Measurements from ENCODE around the gene NR6A1.

Gene NR6A1

DNA sequence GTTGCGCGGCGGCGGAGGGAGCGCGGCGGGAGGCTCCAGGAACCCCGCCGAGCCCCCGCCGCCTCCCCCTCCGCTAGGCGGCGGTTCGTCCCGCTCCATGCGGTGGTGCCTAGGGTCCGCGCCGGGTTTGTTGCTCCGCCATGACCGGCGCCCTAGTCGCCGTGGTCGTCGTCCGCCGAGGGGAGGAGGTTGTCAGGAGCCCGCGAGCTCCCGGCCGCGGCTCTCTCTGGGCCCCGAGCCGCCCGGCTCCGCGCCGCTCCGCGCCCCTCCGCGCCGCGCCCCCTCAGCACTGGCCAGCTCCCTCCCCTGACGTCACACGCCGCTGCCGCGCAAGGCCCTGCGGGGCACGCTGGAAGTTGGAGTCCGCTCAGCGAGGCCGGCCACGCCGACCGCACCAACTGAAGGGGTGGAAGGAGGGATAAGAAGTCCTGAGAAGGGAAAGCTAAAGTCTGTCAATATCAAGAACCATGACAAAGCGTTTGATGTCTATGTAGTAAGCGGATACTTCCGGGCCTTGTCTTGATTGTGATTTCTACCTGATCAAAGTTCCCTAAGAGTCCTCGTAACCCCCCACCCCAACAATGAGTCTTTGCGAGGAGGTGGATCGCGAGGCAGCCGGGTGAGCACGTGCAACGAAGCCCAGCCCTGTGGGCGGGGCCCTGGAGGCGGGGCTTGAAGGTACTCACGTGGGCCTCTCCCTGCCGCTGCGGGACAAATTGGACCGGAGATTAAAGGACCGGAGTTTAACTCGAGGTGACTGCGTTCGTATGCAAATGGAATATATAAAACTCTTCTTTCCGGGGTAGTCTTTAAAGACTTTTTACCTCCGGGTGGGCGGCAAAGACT lies at the start of gene NR6A1:
Gene NR6A1, minus strand, starts transcription at position 291 of the 846 bp plus-strand sequence.
- DNase-seq (ENCODE audit: low read depth) = peak; percentile 96

DNA sequence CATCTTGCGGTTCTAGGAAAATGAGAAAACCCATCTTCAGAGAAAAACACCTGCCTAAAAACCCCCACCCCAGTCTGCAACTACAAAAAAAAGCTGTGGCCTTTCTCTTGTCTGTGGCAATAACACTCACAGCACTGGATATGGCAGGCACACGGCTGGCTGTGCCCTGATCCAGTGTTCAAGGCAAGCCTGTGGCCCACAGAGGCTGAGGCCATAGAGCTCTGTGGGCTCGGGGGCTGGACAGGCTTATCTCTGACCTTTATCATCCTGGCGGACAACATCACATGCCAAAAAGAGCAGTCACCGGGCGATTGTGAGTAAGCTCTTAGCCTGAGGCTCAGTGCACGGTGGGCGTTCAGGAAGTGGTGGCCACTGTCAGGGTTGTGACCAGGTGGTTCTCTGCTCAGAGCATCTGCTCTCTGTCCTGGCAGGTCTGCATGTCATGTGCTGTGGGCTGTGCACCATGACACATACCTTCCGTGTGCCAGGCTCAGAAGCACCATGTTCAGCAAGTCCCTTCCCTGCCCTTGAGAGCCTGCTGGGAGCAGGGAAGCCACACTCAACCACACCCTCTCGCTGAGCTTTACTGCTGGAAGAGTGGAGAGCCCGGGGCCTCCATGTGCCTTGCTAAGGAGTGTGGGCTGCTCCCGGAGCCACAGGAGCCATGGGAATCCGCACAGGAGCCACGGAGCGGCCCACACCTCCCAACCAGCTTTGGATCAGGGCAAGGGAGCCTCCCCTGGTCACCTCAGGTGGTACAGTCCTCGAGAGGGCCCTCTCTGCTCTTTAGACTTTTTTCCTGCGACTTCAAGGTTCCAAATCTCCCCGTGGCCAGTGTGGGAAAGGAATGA lies 47.5 kb upstream of the NR6A1 start:
- peak; percentile 40 for DNase-seq (ENCODE audit: low read depth)

DNA sequence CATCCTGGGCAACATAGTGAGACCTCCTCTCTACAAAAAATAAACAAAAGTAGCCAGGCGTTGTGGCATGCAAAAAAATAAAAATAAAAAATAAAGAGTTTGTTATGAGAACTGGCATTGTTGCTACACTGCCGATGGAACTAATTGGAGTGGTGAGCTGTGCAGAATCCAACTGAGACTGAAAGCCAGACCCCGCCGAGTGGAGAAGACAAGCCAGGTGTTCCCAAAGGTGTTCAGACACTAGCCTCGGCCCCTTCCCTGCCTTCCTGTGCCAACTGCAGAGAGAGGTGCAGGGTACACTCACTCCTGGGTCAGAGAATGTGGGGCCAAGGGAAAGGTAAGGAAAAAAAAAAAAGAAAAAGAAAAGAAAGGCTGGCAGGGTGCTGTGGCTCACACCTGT lies 44.5 kb upstream of the NR6A1 start:
- no peak for DNase-seq (ENCODE audit: low read depth)

DNA sequence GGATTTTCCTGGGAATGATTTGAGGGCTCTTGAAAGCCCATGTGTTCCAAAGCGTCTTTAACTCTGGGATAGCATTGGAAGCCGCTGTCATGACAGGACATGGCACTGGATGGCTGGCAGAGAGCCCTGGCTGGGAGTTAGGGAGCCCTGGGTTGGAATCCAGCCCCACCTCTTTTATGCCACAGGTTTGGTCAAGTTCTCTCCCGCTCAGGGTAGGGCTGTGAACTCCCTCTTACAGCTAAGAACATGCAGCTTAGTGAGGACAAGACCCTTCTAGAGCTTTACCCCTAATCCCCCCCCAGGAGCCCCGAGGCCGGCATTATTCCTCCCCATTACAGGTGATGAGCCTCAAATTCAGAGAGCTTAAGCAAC lies 43.0 kb upstream of the NR6A1 start:
- no peak for DNase-seq (ENCODE audit: low read depth)

DNA sequence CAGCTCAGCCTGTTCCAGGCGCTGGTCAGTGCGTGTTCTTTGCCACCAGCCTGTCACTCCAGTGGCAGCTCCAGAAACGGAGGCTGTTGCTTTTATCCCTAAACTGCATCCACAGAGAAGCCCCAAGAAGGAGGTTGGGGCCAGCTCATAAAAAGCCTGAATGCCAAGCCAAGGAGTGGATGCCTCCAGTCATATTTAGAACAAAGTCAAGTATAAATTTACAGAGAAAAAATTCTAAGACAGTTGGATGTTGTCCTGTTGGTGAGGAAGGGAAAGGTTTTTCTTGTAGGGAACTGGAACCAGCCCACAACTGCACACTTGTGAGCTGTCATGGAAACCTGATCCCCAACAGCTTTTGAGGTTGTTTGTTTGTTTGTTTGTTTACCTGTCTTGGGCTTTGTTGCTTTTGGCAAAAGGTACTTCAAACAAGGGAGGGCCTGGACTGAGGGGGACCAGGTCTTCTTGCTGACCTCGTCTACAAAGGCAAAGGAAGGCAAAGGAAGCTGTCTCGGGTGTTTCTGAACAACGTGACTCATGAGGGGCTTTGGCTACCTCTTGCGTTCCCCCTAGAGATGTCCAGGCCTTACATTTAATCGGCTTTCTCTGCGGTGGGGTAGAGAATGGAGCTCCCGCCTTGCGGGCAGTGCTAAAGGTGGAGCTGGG lies 42.5 kb upstream of the NR6A1 start:
- no peak for DNase-seq (ENCODE audit: low read depth)

DNA sequence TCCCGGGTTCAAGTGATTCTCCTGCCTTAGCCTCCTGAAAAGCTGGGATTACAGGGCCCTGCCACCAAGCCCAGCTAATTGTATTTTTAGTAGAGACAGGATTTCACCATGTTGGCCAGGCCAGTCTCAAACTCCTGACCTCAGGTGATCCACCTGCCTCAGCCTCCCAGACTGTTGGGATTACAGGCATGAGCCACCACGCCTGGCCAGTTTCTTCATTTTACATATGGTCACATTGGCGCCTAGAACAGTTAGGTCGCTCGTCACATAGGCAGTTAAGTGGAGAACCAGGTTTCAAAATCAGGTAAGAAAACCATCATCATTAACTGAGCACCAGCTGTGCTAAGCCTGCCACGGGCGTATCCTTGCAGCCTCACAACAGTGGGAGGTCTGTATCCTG lies 41.9 kb upstream of the NR6A1 start:
- no peak for DNase-seq (ENCODE audit: low read depth)

DNA sequence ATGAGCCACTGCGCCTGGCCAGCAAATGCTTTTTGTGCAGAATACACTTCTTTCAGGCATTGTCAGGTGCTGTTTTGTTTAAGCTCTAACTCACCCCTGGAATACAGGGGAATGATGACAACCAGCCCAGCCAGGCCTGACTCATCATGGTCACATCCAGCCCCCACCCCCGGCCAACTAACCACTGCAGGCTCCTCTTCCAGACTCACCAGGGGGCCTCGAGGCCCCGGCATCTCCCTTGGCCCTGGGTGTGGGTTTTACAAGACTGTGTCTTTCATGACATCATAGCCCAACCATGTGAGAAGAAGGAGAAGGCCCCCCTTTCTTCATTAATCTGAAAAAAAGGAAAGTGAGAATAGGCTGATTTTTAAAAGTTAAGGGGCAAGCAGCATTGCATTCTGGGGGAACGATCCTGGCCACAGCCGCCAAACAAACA lies 41.3 kb upstream of the NR6A1 start:
- DNase-seq (ENCODE audit: low read depth) = peak; percentile 99

DNA sequence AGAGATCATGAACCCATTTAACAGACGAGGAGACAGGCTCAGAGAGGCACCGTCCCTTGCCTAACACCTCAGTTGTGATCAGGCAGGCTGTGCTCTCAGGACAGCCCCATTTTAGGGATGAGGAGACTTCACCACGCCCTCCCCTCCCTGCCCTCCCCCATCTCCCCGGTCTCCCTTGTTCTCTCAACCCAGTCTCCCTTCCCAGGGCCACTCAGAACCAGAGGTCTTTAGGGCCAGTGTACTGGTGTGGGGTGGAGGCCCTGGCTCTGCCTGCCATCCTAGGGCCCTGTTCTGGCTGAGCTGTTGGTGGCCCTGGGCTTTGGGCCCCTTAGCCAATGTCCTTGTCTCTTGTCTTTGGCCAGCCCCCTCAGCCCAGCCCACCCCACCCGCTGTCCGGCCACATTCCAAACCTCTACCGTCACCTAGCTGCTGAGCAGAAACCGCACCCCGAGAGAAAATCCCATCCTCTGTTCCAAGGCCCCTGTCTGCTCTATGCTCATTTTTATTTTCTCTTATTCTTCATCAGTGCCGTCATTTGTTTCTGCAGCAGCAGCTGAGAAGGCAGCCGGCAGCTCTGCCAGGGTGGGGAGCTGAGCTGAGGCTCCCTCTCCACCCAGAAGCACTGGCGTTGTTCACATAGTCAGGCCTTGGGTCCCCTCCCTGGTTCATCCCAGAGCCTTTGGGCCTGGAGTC lies 39.7 kb upstream of the NR6A1 start:
- peak; percentile 92 for DNase-seq (ENCODE audit: low read depth)

DNA sequence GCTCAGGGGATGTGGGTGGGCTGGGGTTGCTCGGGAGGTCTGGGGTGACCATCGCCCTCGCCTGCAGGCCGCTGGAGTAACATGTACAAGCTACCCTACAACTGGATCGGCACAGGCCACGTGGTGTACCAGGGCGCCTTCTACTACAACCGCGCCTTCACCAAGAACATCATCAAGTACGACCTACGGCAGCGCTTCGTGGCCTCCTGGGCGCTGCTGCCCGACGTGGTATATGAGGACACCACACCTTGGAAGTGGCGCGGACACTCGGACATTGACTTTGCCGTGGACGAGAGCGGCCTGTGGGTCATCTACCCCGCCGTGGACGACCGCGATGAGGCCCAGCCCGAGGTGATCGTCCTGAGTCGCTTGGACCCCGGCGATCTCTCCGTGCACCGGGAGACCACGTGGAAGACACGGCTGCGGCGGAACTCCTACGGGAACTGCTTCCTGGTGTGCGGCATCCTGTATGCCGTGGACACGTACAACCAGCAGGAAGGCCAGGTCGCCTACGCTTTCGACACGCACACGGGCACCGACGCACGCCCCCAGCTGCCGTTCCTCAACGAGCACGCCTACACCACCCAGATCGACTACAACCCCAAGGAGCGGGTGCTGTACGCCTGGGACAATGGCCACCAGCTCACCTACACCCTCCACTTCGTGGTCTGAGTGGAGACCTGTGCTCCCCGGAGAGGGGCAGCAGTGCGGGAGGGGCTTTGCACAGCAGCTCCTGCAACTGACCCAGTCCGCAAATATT lies 38.8 kb upstream of the NR6A1 start:
- DNase-seq (ENCODE audit: low read depth) = no peak

DNA sequence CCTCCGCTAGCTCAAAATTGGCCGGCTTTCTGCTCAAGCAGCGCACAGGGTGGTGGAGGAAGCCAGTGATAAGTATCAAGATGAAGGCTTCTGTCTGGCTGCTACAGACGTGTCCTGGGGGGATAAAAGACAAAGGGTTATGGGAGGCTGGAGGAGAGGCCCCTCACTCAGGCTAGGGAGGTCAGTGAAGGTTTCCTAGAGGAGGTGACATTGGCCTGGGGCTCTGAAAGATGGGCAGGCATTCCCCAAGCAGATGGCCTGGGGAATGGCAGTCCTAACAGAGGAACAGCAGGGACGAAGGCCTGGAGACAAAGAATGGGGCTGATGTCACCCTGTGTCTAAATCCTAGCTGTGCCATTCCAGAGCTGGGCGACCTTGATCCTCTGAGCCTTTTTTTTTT lies 38.1 kb upstream of the NR6A1 start:
- no peak for DNase-seq (ENCODE audit: low read depth)

DNA sequence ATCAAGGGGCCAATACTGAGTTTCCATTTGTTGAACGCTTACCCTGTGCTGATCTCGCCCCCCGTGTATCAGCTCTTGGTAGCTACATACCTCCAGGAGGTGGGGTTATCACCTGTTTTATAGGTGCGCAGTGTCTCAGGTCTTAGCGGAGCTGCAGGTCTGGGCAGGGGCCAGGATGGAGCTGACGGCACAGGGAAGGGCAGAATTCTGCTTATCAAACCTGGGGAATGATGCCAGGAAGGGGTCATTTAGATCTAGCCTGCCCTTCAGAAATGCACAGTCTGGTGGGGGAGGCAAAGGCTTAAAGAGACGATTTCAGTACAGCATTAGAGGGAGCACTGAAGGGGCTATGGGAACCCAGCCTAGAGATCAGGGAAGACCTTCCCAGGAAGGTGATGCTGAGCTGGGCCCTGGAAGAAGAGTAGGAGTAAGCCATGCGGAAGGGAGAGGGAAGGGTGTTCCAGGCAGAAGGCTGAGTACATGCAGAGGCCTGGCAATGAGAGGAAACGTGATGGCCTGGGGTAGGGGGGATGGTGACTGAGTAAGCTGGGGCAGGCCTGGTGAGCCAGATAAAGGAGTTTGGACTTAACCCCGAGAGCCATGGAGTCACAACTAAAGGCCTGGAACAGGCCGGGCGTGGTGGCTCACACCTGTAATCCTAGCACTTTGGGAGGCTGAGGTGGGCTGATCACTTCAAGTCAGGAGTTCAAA lies 37.3 kb upstream of the NR6A1 start:
- no peak for DNase-seq (ENCODE audit: low read depth)

DNA sequence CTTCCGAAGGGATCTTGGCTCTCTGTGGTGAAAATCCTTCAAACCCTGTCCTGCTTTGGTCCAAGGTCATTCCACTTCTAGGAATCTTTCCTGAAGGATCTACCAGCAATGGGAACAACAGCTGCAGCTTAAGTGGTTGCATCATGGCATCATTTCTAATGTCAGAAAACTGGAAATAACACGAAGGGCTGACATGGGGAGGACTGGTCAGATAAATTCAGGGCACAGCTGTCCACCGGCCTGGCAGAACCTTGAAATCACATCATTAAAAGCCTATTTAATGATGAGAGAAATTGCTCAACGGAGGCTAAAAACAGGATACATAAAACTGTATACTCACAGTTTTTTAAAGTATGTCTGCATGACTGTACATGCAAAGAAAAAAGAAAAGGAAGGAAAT lies 34.1 kb upstream of the NR6A1 start:
- no peak for DNase-seq (ENCODE audit: low read depth)

DNA sequence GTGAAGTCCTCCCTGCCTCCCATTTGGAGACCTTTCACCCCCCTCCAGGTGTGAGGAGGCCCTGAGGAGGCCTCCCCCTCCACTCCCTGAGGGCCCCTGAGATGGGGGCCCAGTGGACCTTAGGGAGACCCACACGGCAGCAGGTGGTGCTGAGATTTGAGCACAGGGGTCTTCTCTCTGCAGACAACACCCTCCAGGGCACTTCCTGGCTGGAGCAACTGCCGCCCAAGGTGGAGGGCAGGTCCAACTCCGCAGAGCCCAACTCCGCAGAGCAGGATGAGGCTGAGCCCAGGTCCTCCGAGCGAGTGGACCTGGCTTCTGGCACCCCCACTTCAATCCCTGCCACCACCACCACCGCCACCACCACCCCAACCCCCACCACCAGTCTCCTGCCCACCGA lies 32.8 kb upstream of the NR6A1 start:
- no peak for DNase-seq (ENCODE audit: low read depth)

DNA sequence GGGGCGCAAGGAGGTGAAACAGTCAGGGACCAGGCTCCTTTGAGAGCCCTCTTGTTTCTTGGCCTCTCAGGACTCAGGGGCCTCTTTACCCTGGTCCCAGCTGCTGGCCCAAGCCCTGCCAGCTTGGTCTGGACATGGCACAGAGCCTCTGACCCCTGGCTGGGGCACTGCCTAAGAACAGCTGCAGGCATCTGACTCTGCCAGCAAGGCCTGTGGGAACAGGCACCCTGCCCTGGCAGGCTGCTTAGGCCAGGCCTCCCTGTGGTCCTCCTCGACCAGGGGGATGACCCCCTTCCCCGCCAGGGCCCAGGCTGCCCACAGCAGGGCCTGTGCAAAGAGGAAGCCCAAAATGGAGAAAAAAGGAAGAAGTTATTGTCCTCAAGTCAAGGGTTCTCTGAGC lies 31.3 kb upstream of the NR6A1 start:
- no peak for DNase-seq (ENCODE audit: low read depth)

DNA sequence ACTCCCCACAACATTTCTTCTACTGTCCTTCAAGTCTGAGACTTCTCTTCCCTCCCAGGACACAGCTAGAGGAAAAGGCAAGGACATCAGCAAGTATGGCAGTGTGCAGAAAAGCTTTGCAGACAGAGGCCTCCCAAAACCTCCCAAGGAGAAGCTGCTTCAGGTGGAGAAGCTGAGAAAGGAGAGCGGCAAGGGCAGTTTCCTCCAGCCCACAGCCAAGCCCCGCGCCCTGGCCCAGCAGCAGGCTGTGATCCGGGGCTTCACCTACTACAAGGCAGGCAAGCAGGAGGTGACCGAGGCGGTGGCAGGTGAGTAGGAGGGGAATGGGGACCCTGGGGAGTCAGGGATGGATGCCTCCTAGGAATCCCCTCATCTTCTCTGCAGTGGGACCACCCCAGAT lies 30.2 kb upstream of the NR6A1 start:
- no peak for DNase-seq (ENCODE audit: low read depth)

DNA sequence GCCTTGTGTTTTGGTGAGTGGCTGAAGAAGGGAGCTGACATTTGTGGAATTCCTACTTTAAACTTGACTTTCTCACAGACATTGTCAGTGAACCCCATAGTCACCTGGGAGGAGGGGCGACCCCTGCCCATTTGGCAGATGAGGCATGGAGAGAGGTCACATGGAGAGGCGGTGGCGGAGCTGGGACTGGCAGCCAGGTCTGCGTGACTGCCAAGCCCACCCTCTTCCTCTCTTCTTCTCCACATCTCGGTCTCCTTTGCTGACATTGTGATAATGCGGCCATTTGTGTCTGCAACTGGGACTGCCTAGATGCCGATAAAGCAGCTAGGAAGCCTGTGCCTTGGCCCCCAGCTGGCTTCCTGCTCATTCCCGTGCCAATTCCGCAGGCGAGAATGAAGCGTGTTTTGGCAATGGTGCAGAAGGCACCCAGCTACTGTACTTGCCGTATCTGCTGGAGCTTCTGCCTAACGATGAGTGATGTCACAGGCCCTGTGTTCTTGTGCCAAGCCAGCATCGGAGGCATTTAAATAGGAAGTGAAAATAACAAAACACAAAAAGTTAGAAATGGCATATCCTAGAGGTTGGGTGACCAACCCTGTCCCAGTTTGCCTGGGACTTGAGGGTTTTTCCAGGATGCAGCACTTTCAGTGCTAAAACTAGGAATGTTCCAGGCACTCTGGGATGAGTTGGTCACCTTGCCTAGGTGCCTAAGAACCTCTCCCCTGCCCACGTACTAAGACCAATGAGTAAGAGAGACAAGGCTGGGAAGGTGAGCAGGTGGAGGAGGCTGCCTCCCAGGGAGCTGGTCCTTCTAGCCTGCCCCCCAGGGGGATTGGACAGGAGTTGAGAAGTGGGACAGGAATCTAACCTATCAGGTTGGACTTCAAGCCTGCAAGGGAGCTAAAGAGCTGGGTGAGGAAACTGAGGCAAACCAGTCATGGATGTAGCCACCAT lies 29.5 kb upstream of the NR6A1 start:
- no peak for DNase-seq (ENCODE audit: low read depth)

DNA sequence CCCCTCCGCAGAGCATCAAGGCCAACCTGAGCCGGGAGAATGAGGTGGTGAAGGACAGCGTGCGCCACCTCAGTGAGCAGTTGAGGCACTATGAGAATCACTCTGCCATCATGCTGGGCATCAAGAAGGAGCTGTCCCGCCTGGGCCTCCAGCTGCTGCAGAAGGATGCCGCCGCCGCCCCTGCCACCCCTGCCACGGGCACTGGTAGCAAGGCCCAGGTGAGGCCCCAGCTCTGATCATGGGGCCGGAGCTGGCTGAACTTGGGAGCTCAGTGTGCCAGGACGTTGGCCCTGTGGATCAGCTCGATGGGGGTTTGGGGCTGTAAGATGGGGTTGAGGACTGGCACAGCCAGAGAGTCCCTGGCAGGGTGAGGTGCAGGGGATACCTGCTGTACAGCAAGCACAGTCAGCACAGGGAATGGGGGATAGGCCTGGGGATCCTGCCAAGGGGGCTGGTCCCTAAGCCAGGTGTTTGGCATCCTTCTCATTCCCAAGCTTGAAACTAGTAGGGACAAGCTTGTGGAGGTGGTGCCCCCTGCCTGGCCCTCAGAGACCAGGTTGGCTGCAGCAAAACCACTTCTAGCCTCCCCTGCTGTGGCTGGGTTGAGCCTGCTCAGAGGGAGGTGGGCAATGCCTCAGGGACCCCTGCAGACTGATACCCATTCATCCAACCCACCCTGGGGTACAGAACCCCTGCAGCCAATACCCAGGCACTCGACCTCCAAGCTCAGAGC lies 28.3 kb upstream of the NR6A1 start:
- DNase-seq (ENCODE audit: low read depth) = no peak

DNA sequence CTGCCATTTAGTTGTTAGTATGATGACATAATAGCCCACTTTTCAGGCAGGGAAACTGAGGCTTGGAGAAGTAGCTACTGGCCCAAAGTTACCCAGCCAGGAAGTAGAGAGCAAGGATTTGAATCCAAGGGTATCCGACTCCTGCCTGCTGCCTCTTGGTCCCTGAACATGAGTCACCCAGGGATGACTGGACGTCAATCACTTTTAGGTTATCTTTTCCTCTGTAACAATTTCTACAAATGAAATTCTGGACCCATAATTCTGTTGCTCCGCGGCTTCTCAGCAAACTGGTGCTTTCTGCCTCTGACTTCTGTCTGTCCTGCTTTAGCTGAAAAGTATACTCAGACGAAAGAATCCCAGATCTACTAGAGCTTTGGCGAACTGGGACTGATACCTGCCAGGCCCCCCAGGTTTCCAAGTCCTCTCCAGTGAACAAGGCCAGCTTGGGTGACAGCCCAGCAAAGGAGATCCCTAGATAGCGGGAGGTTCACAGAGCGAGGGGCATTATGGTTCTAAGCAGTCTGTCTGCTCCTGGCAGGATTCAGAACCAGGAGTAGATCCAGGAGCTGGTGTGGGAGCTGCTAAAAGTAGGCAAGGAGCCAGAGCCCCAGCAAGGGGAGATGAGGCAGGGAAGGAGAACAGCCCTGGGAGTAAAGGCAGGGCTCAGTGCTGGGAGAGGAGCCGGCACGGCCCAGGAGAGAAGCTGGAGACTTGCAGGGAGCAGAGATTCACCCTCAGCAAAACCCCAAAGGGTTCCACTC lies 26.4 kb upstream of the NR6A1 start:
- DNase-seq (ENCODE audit: low read depth) = no peak

All from iris pigment epithelial cell (primary cell).